Stimulated activated CD8-positive, alpha-beta memory T cell treated with anti-CD3 and anti-CD28 coated beads, Interleukin-7, amount 100 ng/mL, for 48 hours (primary cell): ENCODE measurements around the gene DNAJC24.

Experiments
- DNase-seq, 2 donors: peaks; one replicate each; pipeline ENCODE4 v3.0.0-alpha.2; 2020; ENCODE audit warnings: low read depth in 1 of 2; ENCODE audit errors: extremely low read depth in 1 of 2

DNAJC24 gene

DNA sequence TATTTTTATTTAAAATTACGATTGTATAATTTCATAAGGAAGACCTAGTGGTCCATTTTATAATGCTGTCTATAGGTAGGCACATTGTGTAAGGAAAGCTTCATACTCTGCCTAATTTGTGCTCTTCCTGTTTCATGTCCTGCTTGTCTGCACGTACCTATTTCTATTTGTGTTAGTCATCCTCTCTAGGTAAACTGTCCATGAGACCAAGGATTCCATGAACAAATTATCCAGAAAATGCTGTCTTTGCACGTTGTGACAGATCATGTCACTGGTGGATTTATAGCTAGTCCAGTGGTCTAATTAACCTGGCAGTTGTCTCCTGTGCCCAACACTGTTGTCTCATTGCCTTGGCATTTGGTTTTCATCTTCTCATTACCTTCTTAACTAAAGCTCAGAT is 44.7 kb downstream of the DNAJC24 start:
- DNase-seq: no peak

DNA sequence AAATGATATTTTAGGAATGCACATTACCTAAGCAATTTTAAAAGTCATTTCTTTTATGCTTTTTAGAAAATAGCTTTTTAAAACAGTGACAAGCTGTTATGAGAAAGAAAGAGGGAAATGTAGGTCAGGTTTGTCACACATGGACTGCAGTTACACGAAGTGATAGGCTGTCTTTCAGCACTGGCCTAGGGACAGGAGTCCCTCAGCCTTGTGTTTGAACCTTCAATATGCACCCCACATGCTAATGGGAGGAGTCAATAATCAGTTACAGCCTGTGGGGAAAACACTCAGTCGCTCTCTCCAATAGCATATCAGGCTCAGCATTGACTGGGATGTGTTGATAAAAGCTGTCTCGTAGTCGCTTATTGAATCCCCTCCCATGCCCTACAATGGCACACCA is 45.8 kb downstream of the DNAJC24 start:
- no peak for DNase-seq

GRCh38 chr11:31417357-31417756 is 47.7 kb downstream of the DNAJC24 start:
- no peak for DNase-seq

- DNase-seq: no peak
Measured at GRCh38 chr11:31417816-31418215, 48.2 kb downstream of the DNAJC24 start.

GRCh38 chr11:31419138-31419537 is 49.5 kb downstream of the DNAJC24 start:
- DNase-seq: no peak

- DNase-seq: no peak
Measured at GRCh38 chr11:31419669-31420068, 50.0 kb downstream of the DNAJC24 start.

DNA sequence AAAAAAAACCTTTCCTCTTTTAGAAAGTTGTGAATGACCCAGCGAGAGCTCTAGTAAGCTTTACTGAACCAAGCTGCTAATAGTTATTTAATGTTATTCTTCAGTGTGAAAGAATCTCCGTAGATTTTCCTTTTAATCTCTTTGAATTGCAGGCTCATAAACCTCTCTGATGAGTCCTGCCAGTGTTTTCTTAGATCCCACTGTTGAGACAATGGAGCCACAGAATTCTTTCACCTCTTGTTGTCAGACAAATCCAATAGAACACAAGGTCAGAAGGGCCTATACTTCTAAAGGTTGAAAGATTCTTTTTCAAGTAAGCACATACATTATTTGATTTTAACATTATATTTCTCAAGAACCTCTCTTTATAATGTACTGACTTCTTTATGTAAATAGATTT is 52.2 kb downstream of the DNAJC24 start:
- no peak for DNase-seq

GRCh38 chr11:31422703-31423102 is 53.0 kb downstream of the DNAJC24 start:
- no peak for DNase-seq

DNA sequence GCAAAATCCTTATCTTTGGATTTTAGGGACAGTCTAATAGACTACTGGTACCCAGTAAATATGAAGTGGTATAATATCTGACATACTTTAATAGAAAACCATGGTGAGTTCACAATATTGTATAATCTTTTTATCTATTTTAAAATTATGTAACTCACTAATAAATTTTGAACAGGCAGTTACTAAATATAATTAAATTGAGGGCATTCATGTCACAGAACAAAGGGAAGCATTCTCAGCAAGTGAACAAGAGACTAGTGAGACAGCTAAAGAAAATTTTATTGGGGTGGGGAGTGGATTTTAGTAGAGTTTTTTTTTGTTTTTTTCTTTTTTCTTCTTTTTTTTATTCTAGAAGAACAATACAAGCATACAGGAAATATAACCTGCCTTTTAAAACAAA is 55.0 kb downstream of the DNAJC24 start:
- no peak for DNase-seq

- no peak for DNase-seq
Measured at GRCh38 chr11:31433851-31434250, 64.2 kb downstream of the DNAJC24 start.

DNA sequence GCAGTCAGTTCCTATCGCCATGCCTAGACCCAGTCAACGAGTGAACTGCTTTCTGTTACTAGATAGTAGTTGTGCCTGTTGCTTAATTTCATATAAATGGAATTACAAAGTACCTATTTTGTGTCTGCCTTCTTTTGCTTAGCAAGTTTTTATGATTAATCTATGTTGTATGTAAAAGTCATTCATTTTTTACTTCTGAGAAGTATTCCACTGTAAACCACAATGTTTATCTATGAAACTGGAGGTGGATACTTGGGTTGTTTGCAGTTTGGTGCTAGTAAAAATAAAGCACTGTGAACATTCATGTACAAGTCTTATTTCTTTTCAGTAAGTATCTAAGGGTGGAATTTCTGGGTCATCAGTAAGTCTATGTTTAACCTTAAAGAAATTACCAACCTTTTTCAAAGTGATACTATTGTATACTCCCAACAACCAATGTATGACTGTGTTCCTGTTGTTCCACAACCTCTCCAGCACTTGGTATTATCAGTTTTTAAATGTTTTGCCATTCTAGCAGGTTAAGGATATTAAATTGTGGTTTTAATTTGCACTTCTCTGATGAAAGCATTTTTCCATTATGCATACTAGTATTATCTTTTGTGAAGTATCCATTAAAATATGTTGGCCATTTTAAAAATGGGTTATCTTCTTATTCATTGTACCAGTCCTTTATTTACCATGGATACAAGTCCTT is 68.2 kb downstream of the DNAJC24 start:
- DNase-seq: no peak

DNA sequence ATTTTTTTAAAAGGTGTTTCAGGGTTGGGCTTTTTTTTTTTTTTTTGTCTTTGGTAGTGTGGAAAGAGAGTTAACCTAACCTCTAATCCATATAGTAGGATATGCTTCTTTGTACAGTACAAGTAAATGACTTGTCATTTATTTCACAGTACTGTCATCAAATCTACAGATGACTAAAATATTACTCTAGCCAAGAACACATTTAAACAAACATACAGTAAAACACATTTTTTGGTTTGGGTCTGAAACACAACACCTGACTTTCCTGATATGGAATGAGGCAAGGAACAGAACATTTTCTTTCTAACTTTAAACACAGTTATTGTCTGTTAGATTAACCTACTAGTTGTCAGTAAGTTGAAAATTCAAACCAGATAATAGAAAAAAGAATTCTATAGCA is 71.6 kb downstream of the DNAJC24 start:
- DNase-seq: no peak

DNA sequence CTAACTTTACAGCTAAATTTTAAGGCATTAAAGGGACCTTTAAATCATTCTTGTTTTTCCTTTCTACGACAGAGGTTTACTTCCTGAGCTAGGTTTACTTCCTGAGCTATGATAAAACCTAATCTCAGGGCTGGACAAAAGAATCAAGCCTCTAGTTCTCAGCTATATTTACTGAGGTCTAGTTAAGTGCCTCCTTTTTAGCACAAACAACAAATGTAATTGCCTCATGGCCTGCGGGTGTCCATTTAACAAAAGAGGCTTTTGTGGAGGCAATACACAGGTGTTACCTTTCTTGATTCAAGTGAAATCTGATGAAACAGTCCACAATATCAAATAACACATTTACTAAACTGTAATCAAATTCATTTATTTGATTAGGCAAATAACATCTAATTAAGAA is 72.4 kb downstream of the DNAJC24 start:
- DNase-seq: no peak

- no peak for DNase-seq
Measured at GRCh38 chr11:31443802-31444201, 74.1 kb downstream of the DNAJC24 start.

DNA sequence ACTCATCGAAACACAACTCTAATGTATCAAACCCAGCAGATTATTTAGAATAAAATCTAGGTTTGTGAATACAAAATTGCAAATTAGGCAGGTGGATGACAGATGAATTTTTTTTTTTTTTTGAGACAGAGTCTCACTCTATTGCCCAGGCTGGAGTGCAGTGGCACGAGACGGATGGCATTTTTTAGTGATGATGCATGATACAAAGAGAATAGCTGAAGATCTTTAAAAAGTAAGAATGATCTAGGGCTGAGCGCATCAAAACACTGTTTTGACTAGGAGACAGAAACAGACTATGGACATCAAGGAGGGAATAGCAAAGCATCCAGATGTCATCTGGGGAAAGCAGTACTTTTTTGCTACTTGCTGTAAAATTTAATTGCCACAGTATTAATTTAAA is 76.0 kb downstream of the DNAJC24 start:
- DNase-seq: no peak

GRCh38 chr11:31449040-31449439 is 79.4 kb downstream of the DNAJC24 start:
- DNase-seq: no peak

GRCh38 chr11:31450841-31451240 is 81.2 kb downstream of the DNAJC24 start:
- DNase-seq: no peak

DNA sequence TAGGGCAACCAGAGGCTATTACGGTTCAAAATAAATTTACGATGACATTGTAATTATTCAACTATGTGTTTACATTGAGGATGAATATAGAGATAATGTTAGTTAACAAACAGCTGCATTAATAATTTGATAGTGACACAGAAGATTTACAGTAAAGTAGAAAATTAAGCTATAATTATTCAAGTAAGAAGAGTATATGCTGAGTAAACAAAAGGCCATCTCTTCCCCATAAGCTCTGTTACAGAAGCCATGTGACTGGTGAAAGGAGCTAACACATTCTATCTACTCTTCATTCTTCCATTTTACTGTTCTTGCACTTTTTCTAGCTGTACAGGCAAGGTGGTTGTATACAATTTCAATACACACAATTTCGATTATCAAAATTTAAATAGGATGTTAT is 85.5 kb downstream of the DNAJC24 start:
- DNase-seq: no peak

GRCh38 chr11:31464436-31464835 is 94.8 kb downstream of the DNAJC24 start:
- DNase-seq: no peak

DNA sequence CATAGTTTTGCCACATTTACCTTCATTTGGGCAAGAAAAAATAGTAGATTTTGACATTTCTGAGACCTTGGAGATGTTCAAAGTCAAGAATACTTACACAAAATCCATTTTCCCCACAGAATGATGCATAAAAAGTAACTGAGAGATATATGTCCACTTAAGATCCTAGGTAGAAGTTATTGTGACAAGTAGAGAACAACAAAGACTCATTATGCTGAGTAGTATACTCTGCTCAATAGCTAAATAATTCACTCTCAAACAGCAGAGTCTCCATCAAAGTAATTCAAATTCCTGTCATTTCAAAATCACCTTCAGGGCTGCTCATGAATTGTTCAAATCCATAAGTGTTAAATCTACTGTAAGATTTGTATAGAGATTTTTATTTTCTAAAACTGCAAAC is 104.4 kb downstream of the DNAJC24 start:
- DNase-seq: no peak

DNA sequence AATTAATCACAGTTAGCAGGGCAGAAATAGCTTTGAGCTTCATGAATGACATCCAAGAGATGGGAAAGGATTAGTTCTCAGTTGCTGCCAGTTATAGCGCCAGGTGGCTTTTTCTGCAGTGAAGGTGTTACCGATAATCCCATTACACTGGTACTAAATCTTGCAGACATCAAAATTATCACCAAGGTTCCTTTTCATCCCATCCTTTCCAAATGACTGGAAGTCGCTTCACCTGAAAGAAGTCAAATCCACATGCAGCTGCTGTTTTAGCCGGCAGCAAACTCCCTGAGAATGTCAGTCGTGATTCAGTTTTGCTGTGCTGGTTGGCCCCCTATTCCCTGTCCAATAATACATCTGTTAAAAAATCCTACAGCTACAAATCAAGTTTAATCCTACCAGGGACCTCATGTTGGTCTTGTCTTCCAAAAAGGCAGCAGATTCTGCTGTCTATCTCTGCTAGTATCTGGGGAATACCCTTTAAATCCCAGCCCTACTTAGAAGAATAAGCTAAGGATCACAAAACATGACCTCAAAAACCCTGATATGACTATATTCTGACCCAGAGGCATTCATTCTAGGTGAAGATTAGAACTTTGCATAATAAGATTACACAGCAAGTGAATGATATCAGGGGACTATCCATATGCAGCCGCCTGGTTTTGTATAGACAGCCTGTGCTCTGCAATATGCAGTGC is 108.0 kb downstream of the DNAJC24 start:
- DNase-seq: no peak

GRCh38 chr11:31478223-31478590 is 108.5 kb downstream of the DNAJC24 start:
- no peak for DNase-seq

DNA sequence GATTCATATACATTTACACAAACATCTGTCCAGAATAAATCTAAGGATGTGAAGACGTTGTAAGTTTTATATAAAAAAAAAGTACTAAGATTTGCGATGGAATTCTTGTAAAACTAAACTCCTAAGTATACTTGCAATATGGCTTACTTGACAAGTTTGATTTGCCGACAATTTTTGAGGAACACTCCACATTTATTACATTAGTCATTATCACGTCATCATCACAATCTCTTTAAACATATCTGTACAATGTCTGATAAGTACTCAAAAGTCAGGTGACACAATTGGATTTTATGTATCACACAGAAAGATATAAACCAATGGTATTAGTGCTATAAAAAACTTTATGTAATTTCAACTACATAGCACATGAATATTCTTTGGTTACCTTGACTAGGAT is 109.4 kb downstream of the DNAJC24 start:
- no peak for DNase-seq
